Rectal smooth muscle tissue (tissue), 1 donor: ENCODE data around the gene ARFGEF3.

ENCODE experiments used
- H3K27ac ChIP-seq: one replicate; pipeline ENCODE4 v1.7.0; 2013; ENCODE audit warnings: low read depth, low read length, inconsistent platforms
- H3K27me3 ChIP-seq: one replicate; pipeline ENCODE4 v1.7.0; 2013; ENCODE audit warnings: low read length; ENCODE audit not compliant: control insufficient read depth, insufficient read depth
- H3K36me3 ChIP-seq: one replicate; pipeline ENCODE4 v1.7.0; 2013; ENCODE audit warnings: low read length; ENCODE audit not compliant: control insufficient read depth, insufficient read depth
- H3K4me1 ChIP-seq: one replicate; pipeline ENCODE4 v1.7.0; 2013; ENCODE audit warnings: low read length; ENCODE audit not compliant: control insufficient read depth, insufficient read depth
- H3K4me3 ChIP-seq: one replicate; pipeline ENCODE4 v1.7.0; 2013; ENCODE audit warnings: low read length
- H3K9ac ChIP-seq: one replicate; pipeline ENCODE4 v1.7.0; 2013; ENCODE audit warnings: low read length

Gene ARFGEF3

DNA sequence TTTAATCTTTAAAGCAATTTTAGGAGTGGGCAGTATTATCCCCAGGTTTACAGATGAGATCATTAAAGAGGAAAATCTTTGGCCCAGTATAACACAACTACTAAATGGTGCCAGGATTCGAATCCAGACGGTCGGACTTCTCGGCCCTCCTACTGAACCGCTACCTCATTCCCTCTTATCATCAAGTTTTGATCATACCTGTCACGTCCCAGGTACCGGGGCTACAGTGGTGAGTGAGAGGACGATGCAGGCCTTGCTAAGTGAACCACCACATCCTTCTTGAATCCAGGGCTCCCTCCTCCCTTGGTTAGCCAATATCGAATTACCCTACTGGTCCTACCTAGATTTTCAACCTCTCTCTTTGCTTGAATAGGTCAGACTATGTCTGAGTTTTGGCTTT is 134.6 kb downstream of the ARFGEF3 start:
- Histone ChIP-seq H3K4me3 (no peak overlapping the region), H3K36me3 (peaks cover 2% of the 10 kb centered on the region), H3K27me3 (no peaks in the 10 kb centered on the region), H3K9ac (no peak overlapping the region), H3K4me1 (no peaks in the 10 kb centered on the region), H3K27ac (no peak overlapping the region)

DNA sequence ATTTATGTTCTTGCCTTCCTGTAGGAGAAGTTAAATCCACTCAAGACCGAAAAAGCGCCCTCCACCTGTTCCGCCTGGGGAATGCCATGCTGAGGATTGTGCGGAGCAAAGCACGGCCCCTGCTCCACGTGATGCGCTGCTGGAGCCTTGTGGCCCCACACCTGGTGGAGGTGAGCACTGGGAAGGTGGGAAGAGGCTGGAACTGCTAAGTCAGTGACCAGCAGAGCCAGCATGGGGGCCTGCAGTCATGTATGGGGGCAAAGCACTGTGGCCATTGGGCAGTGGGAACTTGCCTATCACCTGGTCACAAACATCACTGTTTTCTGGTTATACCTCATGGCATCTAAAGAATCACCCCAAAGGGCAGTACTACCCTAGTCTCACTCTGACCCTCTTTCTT is 135.0 kb downstream of the ARFGEF3 start:
- Histone ChIP-seq H3K27ac (no peak overlapping the region), H3K36me3 (peaks cover 2% of the 10 kb centered on the region)

DNA sequence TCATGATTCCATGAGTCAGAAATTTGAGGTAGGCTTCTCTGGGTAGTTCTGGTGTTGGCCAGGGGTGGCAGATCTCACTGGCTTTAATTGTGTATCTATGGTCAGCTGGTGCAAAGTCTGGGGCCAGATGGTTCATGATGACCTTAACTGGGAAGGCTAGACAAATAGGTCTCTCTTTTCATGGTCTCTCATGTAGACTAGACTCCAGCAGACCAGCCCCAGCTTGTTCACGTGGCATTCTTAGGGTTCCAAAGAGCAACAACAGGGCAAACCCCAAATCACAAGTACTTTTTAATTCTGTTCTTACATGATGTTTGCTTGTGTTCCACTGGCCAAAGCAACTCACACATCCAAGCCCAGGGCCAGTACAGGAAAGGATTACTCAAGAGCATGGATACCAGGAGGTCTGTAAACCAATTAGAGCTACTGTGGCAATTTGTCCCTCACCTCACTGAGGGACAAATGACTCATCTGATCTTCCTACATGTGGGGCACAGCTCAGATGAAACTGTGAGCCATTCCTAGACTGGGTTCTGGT is 136.1 kb downstream of the ARFGEF3 start:
- H3K9ac ChIP-seq, result no peak overlapping the region
- H3K4me3 ChIP-seq, result no peak overlapping the region
- H3K36me3 ChIP-seq, result peaks cover 2% of the 10 kb centered on the region
- H3K27me3 ChIP-seq, result no peaks in the 10 kb centered on the region
- H3K27ac ChIP-seq, result no peak overlapping the region
- no peaks in the 10 kb centered on the region for H3K4me1 ChIP-seq

More for the DNA sequence above, 135.0 kb downstream of the ARFGEF3 start:
- Histone ChIP-seq H3K4me1 (no peaks in the 10 kb centered on the region), H3K27me3 (no peaks in the 10 kb centered on the region), H3K4me3 (no peak overlapping the region), H3K9ac (no peak overlapping the region)

DNA sequence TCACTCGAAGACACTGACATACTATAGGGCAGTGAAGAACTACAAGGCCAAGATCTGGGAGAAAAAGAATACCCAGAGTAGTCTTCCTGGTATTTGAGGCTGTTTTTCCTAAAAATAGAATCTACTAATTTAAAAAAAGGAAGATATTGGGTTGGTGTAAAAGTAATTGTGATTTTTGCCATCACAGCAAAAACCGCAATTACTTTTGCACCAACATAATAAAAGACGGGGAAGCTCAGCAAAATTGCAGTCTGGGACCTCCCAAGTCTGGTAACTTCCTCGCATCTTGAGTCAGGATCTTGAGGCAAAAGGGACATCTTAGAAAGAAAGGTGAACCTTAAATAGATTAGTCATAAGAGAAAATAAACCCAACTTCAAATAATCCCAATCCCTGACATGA is 138.7 kb downstream of the ARFGEF3 start:
- H3K27me3 ChIP-seq, result no peaks in the 10 kb centered on the region
- H3K4me1 ChIP-seq, result no peaks in the 10 kb centered on the region
- no peak overlapping the region for H3K27ac ChIP-seq
- peaks cover 2% of the 10 kb centered on the region for H3K36me3 ChIP-seq
- no peak overlapping the region for H3K9ac ChIP-seq
- no peak overlapping the region for H3K4me3 ChIP-seq

DNA sequence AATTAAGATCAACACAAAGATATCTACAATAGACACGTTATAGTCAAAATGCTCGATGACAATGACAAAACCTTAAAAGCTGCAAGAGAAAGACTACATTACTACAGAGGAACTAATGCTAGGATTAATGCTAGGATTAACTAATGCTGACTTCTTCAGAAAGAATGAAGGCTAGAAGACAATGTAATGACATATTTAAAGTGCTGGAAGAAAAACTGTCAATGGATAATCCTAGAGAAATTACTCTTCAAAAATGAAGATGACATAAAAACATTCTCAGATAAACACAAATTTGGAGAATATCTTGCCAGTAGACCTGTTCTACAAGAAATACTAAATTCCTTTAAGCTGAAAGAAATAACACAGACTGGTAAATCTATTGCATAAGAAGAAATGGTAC is 140.8 kb downstream of the ARFGEF3 start:
- Histone ChIP-seq H3K9ac (no peak overlapping the region), H3K36me3 (peaks cover 2% of the 10 kb centered on the region), H3K4me3 (no peak overlapping the region), H3K27ac (no peak overlapping the region), H3K4me1 (no peaks in the 10 kb centered on the region), H3K27me3 (no peaks in the 10 kb centered on the region)

DNA sequence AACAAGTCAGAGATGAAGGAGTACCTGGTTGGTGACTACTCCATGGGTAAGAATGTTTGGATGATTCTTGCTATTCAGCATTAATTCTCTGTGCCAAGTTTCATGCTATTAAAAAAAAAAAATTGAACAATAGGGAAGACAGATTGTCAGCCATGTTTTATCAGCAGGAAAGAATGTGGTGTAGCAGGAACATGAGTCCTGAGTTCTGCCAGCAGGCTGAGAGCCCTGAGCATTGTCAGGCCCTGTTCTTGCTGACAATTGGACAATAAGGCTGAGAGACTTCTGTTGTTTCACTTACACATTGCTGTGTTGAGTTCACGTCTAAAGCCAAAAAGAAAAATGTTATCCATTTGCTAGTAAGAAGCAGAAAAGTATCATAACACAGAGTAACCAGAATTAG is 145.6 kb downstream of the ARFGEF3 start:
- Histone ChIP-seq H3K36me3 (no peaks in the 10 kb centered on the region), H3K27me3 (no peaks in the 10 kb centered on the region), H3K4me1 (no peaks in the 10 kb centered on the region), H3K4me3 (no peak overlapping the region), H3K9ac (no peak overlapping the region), H3K27ac (no peak overlapping the region)

DNA sequence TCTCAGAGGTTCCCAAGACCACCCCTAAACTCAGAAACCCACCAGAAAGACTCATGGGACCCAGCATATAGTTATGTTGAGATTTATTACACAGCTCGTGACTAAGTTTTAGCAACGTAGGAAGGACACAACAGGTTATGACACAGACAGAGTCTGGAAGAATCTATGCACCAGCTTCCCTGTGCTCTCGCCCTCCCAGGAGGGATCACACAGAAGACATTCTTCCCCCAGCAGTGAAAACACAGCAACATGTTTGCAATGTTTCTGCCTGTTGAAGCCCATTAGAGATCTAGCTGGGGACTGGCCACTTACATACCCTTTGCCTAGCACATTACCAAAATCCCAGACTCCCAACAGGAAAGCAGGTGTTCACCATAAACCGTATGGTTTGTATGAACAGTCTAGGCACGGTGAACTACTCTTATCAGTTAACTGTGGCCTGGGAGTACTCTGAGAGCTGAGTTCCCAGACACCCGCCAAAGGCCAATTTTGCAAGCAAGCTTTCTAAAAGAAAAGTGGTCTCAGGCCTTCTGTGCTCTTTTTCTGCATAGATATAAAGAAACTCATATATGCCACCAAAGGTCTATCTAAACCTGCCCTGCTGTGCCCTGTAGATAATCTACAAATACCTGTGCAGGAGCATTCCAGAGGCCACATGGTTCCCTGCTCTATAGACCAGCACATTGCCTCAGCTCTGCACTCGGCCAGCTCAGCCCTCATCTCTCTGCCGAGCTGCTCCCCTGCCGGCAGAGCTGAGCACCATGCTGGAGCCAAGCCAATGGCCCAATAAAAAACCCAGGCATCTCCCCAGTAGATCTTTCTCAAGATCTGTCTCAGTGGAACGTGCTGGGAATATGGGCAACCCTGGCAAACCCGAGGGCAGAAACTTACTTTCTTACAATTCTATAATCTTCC is 146.3 kb downstream of the ARFGEF3 start:
- Histone ChIP-seq H3K36me3 (no peaks in the 10 kb centered on the region), H3K4me1 (no peaks in the 10 kb centered on the region), H3K27me3 (no peaks in the 10 kb centered on the region), H3K27ac (no peak overlapping the region), H3K9ac (no peak overlapping the region), H3K4me3 (no peak overlapping the region)

DNA sequence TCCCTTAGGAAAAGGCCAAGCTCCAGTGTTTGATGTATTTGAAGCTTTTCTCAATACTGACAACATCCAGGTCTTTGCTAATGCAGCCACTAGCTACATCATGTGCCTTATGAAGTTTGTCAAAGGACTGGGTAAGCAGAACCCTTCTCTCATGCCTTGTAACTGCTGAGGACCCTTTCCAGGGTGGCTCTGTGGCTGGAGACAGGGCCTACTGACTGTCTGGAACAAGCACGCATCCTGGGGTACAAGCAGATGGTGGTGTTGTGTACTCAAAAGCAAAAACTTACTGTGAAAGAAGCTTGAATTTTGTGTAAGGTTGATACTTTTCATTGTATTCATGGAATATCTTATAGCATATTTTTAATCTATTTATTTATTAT is 147.0 kb downstream of the ARFGEF3 start:
- H3K9ac ChIP-seq, result no peak overlapping the region
- H3K4me1 ChIP-seq, result no peaks in the 10 kb centered on the region
- H3K4me3 ChIP-seq, result no peak overlapping the region
- no peaks in the 10 kb centered on the region for H3K27me3 ChIP-seq
- H3K36me3 ChIP-seq, result no peaks in the 10 kb centered on the region
- no peak overlapping the region for H3K27ac ChIP-seq

DNA sequence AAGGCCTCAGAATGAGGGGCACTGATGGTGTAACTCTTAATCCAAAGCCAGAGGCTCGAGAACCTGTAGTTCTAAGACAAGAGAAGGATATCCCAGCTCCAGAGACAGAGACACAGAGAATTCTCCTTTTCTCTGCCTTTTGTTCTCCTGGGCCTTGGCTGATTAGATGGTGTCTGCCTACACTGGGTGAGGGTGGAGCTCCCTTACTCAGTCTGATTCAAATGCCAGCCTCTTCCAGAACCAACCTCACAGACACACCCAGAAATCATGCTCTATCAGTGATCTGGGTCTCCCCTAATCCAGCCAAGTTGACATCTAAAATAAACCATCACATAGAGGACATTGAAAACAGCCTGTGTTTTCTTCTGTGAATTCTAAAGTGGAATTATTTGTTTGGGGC is 148.0 kb downstream of the ARFGEF3 start:
- no peaks in the 10 kb centered on the region for H3K36me3 ChIP-seq
- no peaks in the 10 kb centered on the region for H3K4me1 ChIP-seq
- no peaks in the 10 kb centered on the region for H3K27me3 ChIP-seq
- no peak overlapping the region for H3K4me3 ChIP-seq
- H3K9ac ChIP-seq, result no peak overlapping the region
- H3K27ac ChIP-seq, result no peak overlapping the region

DNA sequence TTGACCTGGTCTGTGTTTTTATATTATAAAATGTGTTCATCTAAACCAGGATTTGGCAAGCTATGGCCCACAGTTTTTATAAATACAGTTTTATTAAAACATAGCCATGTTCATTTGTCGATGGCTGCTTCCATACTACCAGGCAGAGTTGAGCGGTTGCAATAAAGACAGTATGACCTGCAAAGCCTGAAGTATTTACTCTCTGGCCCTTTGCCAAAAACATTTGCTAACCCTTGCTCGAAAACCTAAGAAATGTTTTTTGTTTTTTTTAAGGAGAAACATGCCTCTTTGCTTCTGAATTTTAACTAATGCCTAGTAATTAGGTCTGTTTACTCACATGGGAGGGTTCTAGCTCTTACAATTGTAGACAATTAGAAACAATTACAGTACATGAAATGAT is 148.6 kb downstream of the ARFGEF3 start:
- H3K9ac ChIP-seq, result no peak overlapping the region
- H3K4me1 ChIP-seq, result no peaks in the 10 kb centered on the region
- H3K4me3 ChIP-seq, result no peak overlapping the region
- H3K36me3 ChIP-seq, result no peaks in the 10 kb centered on the region
- H3K27ac ChIP-seq, result no peak overlapping the region
- H3K27me3 ChIP-seq, result no peaks in the 10 kb centered on the region

DNA sequence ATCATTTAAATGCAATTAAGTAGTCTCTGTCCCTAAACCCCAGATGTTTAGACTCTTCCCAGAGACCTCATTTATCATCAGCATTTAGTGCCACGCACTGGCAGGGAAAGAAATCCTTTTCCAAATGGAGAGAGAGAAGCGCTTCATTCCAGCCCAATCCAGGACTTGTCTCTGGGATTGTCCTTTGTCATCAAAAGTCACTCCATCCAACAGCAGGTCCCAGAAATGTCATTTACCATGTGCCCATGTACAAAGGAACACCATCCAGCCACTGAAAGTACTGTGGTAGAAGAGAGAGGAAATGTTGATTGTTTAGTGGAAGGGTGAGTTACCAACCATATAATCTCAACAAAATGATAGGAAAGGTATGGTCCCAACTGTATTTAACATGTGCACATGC is 149.1 kb downstream of the ARFGEF3 start:
- H3K4me3 ChIP-seq, result no peak overlapping the region
- no peak overlapping the region for H3K27ac ChIP-seq
- H3K4me1 ChIP-seq, result no peaks in the 10 kb centered on the region
- H3K36me3 ChIP-seq, result no peaks in the 10 kb centered on the region
- H3K27me3 ChIP-seq, result no peaks in the 10 kb centered on the region
- no peak overlapping the region for H3K9ac ChIP-seq

DNA sequence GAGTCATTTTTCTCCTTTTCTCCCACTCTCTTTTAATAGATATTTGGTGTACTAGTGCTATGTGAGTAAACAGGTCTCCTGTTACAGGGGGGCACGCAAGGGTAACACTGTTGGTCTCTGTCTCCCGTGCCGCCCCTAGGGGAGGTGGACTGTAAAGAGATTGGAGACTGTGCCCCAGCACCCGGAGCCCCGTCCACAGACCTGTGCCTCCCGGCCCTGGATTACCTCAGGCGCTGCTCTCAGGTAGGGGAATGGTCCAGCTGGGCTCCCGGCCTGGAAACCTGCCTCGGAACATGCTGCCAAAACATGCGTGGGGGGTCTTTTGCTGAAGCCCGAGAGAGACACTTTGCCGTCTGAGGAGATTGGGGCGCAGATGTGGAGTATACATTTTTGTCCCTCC is 149.5 kb downstream of the ARFGEF3 start:
- Histone ChIP-seq H3K27ac (no peak overlapping the region), H3K9ac (no peak overlapping the region), H3K36me3 (no peaks in the 10 kb centered on the region), H3K27me3 (no peaks in the 10 kb centered on the region), H3K4me3 (no peak overlapping the region), H3K4me1 (no peaks in the 10 kb centered on the region)
